ENCODE results near the gene RPA1.

Gene RPA1

DNA sequence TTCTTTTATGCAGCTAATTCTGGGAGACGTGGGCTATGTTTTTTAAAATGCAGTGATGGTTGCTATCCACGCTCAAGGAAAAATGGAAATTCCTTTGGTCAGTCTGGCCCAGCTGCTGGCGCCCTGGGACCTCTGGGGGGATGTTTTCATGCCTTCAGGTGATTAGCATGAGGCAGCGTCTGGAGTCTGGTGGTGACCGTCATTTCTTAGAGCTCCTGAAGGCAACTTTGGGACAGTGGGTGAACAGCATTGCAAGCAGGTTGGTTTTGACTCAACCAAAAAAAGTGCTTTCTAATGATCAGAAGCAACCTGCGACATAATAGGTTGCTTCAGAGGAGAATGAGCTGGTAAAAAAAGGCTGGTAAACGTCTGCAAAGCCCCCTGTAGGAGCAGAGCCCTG is 82.3 kb downstream of the RPA1 start:
- no peak for DNase-seq

DNA sequence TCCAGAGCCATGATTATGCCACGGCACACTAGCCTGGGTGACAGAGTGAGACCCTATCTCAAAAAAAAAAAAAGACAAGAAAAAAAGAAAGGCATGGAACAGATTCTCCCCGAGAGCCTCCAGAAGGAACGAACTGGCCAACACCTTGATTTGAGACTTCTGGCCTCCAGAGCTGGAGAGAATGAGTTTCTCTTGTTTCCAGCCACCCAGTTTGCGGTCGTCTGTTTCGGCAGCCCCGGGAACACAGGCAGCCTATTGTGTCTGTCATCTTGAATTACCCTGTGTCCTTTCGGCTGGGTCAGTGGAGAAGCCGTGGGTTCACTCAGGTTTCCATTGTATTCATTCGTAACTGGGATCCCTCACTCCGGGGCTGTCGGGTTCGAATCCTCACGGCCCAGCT is 83.9 kb downstream of the RPA1 start:
- DNase-seq = no peak

DNA sequence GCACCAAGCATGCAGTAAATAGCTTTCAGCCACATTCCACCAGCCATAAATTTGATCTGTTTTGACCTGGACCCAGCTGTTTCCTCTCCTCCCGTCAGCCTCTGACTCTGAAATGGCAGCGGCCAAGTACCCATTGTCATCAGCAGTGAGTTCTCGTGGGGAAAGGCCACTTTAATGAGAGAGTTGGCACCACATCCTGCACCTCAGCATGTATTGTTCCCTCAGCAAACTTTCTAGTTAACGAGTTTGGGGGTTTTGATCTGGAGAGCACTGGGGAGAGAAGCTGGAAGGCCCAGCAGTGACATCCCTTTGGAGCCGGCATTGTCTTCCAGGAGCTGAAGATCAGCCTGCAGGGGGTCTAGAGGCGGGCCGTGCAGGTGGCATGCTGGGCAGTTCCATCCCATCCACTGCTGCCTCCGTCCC is 84.9 kb downstream of the RPA1 start:
- DNase-seq = peak in 1 of 3 experiments; percentile 8

DNA sequence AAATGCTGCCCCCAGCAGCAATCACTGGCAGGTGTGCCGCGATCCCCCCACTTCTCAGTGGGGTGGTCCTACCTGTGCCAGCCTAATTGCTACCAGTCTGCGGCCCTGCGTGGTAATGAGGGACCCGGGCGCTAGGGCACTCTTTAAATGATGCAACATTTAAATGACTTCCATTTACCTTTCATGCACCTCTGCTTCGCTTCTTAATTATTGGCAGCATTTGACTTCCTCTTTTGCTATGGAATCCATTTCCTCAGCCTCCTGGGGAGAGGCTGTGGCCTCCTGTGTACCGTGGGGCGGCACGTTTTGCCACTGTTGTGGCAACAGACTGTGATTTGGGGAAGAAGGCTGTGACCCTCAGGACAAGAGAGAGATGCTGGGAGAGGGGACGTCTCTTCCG is 86.1 kb downstream of the RPA1 start:
- DNase-seq = peak in 1 of 3 experiments; percentile 66

DNA sequence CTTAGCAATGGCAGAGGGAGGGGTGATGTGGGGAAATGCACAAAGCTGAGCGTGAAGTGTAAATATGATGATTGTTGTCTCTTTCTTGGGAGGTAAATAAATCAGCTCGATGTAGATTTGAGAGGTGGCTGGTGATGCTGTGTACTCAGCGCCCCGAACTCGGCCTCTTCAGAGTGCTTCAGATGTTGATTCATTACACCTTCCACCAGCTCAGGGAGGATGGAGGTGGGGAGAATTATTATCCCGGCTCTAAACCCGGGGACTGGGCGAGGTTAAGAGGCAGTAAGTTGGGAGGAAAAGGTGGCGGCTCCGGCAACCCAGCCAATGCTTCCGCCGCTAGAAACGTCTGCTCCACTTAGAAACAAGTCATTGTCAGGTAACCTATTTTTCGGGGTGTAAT is 86.5 kb downstream of the RPA1 start:
- peak; percentile 46 to 66 (median 47) for DNase-seq

DNA sequence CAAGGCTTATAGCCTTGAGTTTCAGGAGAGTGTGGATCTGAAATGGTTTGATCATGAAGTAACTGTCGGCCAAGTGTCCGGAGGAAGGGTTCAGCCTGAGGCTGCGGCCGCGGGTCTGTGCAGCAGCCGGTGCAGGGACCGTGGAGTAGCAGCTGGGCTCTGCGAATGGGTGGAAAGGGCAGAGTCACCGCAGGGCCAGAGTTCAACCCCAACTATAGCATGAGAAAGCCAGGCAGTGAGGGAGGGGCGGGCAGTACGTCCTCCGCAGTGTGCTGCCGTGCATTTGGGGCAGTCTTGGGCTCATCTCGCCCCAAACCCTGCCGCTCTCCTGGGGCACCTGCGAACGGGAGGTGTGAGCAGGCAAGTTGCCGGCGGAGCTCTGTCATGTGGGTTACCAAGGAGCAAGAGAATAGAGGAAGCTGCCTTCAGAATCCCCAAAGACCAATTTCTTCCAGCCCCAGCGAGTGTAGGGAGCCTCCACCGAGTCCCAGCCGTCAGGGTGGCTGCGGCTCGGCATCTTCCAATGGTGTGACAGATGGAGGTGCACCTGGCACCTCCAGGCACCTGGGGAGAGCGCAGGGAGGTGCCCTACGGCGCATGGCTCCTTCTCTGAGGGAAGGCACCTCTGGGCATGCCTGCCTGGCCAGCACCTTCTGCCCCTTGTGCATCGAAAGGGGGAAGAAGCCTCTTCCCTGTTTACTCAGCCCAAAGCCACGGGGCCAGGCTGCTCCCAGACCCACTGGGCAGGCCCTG is 87.3 kb downstream of the RPA1 start:
- peak in 2 of 3 experiments; percentile 33 to 36 for DNase-seq

DNA sequence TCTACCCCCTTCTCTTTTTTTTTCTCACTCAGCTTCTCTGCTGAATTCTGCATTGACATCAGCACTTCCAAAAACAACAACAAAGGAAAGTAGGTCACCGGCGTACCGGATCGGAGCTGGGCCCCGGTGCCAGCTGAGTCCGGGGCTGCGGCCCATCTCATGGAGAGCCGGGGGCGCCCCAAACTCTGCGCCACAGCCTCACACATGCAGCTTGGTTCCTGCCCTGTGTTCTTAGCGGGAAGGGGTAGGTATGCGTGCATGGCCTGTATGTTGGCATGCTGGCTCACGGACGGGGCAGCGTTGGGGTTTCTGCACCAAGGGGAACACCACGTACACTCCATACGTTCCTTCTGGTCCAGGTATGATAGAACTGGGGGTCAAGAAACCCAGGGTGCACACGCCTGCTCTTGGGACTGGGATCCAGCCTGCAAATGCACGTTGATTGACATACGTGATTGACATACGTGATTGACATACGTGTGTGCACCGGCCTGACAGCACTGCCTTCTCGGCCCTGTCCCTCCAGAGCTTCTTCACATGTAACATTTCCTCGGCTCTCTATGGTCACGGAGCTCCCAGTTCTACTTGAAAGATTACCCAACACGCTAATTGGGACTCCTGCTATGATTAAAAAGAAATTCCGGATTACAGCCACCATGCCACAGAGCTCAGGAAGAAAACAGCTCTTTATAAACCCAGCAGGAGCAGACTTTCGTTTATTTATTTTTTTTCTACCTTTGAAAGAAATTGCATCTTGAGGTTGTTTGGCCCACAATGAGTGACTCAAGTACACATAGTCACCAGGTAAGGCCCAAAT is 88.7 kb downstream of the RPA1 start:
- DNase-seq = no peak

DNA sequence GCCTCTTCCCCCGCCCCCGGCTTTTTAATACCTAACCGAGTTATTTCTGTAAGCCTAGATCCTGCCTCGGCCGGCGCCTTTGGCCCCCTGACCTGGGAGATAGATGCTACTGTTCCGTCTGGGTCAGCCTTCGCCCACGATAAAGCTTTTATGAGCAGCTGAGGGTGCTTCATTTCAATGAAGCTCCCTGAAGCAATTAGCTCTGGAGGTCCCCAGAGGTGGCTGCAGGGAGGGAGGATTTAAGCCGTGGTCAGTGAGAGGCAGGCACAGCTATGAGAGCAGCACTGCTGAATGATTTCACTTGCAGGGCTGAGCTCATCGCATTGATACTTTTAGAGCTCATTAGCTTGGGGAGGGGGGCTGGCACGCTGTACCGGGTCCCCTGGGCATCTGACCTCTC is 89.4 kb downstream of the RPA1 start:
- peak in 1 of 3 experiments; percentile 4 for DNase-seq

DNA sequence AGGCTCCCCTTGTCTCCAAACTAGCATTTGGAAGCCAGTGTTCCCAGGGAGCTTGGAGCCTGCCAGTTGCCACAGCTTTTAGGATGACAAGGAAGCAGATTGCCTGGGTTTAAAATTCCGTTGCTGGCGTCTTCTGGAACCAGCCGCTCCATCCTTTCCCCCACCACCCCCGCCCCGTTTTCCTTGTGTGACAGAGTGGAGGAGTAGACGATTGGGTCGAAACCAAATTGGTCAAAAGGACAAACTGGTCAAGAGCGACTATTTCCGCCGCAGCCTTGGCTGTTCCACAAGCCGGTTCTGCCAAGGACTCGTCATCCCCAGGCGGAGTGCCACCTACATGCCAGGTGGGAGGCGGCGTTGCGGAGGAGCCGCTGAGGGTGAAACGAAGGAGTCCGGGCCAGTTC is 91.1 kb downstream of the RPA1 start:
- DNase-seq = no peak

DNA sequence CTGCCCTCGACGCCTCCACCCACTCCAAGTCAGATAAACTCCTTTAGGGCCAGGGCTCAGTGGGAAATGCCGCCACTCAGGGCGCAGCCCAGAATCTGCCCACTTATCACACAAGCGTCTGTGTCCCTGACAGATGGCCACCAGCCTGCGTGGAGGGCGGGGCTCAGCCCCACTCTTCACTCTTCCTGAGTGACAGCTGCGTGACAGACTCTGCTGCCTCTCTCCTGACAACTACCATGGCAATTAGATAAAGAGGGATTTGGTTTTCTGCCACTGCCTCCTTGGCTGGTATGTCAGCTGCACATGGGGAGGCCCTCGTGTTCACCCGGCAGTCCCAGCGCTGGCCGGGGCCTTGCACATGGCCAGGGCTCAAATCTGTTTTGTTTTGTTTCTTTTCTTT is 99.2 kb downstream of the RPA1 start:
- DNase-seq = peak in 2 of 3 experiments; percentile 3 to 12

DNA sequence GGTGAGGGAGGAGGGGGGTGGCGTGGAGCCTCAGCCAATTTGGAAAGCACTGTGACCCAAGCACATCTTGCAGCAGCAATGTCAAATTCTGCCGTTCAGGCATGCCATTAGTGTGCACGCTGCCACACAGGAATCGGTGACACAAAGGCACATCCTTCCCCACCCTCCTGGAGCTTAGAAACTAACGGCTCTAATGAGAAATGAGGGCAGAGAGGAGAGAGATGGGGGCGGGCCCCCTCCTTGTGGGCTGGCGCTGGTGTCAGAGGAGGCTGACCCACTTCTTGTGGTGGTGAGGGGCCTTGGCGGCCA is 100.5 kb downstream of the RPA1 start:
- DNase-seq = no peak

DNA sequence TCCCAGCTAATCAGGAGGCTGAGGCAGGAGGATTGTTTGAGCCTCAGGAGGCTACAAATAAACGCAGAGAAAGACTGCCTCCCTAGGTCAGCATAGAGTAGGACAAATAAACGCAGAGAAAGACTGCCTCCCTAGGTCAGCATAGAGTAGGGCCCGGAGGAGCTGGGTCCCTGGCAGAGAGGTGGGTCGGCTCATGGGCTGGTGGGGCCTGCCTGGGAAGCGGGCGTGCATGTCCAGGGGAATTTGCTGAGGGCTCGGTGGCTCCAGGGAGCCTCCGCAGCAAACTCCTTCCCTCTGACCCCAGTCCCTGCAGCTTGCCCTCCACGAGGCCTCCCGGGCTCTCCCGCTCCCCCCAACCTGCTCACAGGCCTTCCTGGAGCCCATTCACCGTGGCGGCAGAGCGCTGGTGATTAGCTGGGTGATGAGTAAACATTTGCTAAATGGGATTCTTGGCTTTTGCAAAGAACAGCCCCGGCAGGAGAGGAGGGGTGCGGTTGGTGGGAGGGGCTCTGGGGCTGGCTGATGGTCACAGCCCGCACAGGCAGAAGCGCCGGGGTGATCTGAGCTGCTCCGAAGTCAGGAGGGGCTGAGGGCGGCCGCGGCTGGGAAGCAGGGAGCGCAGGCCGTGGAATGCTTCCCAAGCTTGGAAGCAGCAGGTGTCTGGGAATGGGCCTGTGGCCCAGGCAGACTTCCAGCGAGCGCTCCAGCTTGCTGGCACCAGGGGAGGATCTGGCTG is 102.2 kb downstream of the RPA1 start:
- peak; percentile 58 to 80 (median 65) for DNase-seq

DNA sequence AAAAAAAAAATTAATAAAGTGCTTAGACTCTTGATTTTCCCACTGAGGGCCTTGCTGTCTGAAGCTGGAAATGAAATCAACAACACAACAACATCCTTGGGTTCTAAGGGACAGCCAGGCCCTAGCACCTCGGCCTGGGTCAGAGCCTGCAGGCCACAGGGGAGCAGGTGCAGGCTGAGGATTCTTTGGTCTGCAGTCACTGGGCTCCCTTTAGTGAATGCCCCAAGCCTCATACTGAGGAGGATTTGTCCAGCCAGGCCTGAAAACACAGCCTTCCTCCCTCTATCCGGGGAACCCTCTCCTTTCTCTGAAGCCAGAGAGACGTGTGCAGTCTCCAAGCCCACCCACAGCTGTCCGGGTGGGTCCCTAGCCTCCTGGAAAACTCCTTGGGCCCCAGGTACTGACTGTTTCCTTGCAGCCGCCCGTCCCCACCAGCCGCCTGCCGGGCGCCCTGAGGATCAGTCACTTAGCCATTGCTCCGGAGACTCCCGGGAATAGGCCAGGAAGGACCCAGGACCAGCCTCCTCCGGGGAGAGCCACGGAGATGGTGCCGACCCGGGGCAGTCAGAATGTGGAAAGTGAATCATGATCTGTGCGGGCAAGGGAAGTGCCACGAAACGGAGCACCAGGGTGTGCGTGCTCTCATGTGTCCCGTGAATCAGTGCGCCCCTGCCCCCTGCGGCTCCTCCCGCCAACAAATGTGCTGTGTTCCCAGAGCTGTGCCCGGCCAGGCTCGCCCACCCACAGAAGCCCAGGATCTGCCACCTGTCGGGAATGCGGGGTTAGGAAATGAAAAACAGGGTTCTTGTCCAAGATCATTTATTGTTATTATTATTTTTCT is 104.3 kb downstream of the RPA1 start:
- no peak for DNase-seq

DNA sequence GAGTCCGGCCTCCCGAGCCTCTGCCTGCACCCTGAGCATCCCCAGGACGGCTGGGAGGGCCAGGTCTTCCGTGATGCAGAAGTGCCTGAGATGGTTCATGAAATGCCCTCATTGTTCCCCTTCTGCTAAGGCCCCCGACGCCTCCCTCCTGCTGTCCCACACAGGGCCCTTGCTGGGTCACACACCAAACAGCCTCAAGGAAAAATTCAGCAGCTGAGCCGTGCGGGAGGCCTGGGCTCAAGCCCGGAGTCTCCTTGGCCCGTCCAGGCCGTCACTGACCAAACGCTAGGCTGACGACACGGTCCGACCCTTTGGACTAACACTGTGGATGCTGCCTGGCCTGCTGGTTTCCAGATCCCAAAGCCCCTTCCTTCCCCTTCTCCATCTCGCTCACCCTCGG is 105.1 kb downstream of the RPA1 start:
- DNase-seq = no peak

DNA sequence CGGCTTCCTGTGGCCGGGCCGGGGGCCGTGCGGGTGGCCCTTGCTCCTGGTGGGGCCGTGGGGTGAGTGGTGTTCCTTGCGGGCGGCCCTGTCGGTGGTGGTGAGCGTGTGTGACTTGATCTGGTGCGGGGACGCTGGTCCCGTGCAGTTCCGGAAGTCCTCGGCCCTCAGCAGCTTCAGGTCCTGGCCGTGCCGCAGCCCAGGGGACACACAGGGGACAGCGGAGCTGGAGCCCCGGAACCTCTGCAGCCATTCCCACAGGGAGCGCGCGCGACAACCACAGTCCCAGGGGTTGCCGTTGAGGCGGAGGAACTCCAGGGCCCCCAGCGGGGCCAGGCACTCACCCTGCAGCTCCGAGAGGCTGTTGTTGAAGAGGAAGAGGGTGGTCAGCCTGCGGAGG is 107.0 kb downstream of the RPA1 start:
- DNase-seq = no peak

DNA sequence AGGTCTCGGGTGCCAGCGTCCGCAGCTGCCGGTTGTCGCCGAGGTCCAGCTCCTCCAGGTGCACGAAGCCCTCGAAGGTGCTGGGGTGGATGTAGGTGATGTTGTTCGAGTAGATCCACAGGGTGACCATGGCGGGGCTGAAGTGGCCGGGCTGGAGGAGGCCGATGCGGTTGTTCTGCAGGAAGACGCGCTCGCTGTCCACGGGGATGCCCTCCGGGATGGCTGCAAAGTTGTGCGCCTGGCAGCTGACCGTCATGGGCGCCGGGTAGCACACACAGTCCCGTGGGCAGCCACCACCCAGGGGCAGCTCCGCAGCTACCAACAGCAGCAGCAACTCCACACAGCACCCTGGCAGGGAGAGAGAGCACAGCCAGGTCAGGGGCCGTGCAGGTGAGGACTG is 107.7 kb downstream of the RPA1 start:
- no peak for DNase-seq

DNA sequence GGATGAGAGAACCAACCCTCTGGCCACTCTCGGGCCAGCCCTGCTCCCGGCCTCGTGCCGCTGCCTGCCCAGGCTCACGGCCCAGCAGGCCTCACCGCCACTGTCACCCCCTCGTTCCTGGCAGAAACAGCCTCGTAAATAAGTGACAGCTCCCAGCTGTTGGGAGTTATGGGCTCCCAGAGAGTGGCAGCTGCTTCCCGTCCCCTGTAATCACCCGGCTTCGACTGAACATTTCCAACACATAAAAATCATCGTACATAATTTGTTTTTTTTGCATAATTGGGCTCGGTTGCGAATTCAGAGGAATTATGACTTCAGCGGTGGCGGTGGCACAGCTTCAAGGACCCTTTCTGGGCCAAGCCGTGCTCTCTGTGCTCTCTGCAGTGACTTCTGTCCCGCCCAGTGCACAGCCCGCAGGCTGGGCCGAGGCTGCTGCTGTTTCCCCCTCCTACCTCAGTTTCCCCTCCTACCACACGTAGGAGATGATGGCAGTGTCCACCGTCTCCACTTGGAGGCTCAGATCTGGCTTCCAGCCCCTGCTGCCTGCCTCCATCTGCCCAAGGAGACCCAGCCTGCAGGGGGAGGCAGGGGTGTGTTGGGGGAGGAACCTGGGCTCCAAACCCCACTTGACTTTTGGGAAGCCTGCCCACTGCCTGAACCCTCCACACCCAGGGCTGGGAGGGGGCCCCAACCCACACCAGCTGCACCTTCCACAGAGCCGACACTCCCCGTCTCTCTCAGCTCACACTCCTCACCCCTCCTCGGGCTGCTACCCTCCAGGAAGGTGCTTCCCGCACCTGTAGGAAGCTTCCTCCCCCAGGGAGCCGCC is 110.4 kb downstream of the RPA1 start:
- DNase-seq = peak in 2 of 3 experiments; percentile 25 to 65

DNA sequence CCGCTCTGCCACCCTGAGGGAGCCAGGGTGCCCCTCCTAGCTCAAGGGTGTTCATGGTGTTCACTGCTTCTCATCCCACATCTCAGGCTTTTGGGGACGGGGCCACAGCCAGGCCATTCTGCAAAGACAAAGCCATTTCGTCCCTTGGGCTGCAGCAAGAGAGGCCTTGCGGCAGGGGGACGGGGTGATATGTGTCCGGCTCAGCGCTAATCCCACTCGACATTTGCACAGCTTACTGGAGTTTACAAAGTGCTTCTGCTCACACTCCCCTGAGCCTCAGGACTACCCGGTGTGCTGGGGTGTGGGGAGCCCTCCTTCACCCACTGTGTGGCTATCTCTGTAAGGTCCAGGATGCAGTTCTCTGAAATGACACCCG is 111.0 kb downstream of the RPA1 start:
- DNase-seq = no peak

DNA sequence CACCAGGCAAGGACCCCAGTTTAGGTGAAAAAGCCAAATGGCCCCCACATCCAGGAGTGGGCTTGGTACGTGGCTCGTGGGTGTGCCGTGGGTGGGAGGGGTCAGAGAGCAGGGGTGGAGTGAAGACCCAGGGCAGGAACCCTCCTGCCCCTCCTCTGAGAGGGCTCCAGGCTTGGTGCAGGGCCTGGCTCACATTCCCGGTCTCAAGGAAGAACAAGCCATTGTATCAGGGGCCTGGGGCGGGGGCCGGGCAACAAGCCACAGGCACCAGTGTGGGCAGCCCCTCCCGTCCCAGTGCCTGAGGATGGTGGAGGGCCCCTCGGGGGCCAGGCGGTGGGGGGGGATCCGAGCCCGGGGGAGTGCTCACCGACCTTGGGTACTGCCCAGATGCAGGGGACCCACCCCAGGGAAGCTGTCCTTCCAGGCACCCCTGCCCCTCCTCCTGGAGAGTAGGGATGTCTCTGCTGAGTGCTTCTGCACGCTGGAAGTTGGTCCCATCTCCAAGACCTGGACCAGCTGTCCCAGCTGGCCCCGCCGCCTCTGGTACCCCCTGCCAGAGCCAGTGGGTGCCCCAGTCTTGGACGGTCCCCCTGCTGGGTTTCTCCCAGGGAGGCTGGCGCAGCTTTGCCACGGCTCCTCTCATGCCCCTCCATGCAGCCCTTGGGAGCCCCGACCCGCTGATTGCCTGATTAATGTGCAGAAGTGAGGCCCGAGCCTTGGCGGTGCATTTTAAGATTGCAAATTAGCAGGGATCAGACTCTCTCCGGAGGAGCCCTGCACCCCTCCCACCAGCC is 111.7 kb downstream of the RPA1 start:
- no peak for DNase-seq

DNA sequence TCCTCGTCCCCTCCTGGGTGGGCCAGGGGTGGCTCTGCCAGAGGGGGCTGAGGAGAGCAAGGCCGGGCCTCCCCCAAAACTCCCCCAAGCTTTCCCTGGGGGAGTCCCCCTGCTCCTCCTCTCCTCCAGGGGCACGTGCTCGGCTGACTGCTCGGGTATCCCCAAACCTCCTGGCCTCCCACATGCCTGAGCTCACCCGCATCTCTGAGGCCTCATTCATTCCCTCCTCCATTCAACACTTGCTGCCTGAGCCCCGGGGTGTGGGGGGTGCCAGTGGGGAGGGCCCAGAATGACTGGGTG is 112.2 kb downstream of the RPA1 start:
- DNase-seq = no peak
